GM19193 (cell line): Measurements from ENCODE around the gene AGPAT2.

Source experiments
- POLR2A ChIP-seq: IDR thresholded peaks from 4 replicates; pipeline ENCODE4 v1.6.1; 2011; ENCODE audit not compliant: insufficient read depth, insufficient read length; ENCODE audit errors: extremely low read depth

The AGPAT2 gene

DNA sequence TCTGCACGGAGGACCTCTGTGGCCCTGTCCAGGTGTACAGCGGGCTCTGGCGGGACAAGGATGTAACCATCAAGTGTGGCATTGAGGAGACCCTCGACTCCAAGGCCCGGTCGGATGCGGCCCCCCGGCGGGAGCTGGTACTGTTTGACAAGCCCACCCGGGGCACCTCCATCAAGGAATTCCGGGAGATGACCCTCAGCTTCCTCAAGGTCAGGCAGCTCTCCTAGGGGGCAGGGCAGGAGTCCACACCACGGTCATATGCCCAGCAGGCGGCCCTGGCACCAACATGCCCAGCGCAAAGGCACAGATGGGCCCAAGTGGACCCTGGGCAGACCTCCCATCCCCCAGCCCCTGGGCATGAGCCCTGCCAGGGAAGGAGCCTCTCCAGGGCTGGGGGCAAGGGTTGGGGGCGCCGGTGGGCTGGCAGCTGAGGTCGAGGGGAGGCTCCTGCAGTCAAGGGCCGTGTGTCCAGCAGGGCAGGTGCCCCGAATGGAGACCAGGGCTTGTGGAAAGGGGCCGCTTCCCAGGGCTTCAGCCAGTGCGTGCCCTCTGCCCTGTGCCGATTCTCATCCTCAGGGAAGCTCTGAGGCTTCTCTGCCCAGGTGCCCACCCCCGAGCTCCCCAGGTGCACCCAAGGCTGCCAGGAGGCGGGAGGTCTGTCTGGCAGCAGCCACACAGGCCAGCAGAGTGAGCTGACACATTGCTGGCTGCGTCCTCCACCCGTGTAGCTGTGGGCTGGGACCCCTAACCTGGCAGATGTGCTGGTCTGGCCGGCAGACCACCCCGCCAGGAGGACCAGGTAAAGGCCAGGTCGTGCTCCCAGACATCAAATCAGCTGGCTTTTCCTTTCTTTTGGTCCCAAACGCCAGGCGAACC is 35.1 kb upstream of the AGPAT2 start:
- TF ChIP-seq POLR2A, result peak; percentile 20

GRCh38 chr9:136721339-136722092 is 34.3 kb upstream of the AGPAT2 start:
- TF ChIP-seq POLR2A, result no peak

DNA sequence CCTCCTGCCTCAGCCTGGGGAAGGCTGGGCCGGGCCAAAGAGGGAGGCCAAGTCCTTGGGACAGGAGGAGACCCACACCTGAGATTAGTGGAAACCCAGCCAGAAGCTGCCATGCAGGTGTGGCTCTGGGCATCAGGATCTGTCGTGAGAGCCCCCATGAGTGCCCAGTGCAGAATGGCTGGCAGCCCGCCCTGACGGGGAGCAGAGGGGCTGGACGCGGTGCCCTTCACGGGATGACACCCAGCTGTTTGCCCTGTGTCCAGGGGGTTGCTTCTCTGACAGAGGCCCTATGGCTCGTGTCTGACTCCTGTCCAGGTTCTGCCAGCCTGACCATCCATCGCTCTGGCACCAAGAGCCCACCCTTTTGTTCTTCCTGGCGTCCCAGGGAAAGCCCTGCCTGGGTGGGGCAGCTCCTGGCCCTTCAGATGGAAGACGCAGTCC is 33.7 kb upstream of the AGPAT2 start:
- TF ChIP-seq POLR2A, result no peak

DNA sequence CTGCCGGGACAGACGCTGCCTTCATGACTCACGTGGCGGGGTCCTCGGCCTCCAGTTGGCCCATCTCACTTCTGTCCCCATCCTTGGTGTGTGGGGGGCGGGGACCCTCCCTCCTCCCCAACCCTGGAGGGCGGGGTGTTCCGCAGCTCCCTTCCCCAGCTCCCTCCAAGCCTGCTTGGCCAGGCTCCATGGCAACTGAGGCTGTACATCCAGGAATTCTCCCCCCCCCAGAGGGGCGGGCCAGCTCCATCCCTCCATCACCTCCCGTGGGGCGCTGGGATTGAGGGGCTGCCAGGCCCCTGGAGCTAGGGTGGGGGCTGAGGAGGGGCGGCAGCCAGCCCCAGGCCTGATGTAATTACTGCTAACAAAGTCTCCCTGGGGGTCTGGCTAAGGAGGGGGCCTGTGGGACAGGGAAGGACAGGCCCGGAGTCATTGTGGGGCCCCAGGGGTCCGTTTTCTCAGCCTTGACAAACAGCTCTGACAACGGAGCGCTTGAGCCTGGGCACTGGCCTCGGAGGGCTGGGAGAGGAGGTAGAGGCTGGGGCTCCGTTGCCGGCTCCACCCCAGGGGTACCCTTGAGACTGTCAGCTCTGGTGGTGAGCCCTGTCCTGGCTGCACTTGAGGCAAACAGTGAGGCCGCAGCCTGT is 33.1 kb upstream of the AGPAT2 start:
- TF ChIP-seq POLR2A, result no peak

GRCh38 chr9:136719195-136719880 is 32.1 kb upstream of the AGPAT2 start:
- no peak for TF ChIP-seq POLR2A

GRCh38 chr9:136718345-136719194 is 31.3 kb upstream of the AGPAT2 start:
- no peak for TF ChIP-seq POLR2A

DNA sequence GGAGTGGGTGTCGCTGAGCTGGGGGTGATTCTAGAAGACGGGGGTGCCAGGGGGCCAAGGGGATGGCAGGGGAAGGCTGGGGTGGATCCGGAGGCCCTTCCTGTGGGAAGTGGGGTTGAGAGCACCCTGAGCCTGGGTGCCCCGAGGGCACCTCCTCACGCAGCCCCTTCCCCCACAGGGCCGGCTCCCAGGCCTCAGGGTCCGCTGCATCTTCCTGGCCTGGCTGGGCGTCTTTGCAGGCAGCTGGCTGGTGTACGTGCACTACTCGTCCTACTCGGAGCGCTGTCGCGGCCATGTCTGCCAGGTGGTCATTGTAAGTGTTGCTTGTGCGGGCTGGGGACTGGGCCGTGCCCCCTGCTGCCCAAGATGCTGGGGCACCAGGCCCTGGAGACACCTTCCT is 30.1 kb upstream of the AGPAT2 start:
- no peak for TF ChIP-seq POLR2A

GRCh38 chr9:136714893-136715274 is 27.6 kb upstream of the AGPAT2 start:
- no peak for TF ChIP-seq POLR2A

DNA sequence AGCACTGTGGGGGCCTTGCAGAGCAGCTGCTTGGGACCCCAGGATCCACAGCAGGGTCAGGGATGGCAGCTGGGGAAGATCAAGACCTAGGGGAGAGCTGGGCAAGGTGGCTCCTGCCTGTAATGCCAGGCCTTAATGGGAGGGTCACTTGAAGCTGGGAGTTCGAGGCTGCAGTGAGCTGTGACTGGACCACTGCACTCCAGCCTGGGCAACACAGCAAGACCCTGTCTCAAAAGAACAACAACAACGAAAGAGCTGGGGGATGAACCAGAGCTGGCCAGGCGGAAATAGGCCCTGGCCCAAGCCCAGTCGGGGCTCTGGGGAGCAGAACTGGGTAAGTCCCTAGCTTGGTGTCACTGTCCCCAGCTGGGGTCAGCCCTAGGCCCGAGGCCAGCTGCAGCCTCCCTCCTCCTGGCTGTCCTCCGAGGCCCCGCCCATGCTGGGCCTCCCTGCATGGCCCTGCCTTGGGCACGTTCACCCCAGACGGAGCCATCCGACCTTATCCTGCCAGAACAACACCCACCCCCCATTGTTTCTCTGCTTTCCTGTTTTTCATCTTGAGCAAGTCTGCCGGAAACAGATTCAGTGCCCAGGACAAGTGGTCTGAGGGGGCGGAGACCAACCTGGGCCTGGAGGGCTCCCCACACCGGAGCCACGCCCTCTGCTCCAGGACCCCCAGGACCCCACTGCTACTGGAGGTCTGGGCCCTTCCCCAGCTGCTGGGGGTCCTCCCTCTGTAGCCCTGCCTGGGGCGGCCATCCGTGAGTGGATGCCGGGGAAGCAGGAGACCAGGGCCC is 27.0 kb upstream of the AGPAT2 start:
- TF ChIP-seq POLR2A, result no peak

DNA sequence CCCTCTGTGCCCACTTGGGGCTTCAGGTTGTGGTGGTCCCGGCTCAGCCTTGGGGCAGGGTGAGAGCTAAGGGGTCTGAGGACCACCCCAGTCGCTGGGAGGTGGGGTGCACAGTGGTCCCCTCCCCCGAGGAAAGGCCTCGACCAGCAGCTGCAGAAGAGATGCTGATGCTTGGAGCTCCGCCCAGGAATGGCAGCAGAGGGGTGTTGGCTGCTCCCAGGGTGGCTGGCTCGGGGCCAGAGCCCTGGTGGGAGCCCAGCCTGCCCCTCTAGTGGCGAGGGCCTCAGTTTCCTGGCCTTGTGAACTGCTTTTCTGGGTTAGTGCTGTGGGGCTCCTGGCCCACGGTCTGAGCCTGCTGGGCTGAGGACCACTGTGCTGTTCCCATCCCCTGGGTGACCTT is 26.3 kb upstream of the AGPAT2 start:
- TF ChIP-seq POLR2A, result no peak

DNA sequence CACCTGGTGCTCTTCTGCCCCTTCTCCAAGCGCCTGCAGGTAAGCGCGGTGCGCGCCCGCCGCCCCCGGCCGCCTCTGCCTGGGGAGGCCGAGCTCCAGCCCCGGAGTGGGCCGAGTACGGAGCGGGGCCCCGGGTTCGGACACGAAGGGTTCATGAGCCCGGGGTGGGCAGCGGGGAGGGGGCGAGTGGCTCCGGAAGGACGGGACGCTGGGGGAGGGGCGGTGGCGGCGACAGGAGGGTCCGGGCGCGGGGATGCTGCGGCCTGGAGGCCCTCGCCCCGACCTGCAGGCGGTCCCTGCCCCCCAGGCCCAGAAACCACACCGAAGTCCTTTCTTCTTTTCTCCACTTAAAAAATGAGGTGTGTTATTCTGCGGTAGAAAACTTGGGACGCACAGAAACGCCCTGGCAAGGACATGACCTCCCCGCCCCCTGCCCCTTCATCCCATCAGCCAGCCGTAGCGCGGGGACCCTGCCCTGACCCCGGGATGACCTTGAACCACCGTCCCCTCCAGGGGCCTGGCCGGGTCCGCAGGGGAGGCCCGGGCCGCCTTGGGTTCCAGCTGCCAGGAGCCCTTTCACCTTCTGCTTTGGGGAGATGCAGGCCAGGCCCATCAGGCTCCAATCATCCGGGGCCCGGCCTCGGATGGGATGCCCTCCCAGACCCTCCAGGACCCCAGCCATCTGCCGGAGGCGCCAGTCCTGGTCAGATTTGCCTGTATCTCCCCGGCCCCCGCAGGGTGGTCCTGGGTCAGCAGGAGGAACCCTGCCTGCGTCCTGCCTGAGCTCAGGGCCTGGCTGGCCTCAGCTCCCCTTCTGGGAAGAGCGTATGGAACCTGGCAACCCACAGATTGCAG is 25.7 kb upstream of the AGPAT2 start:
- TF ChIP-seq POLR2A, result no peak
